GM19351 (cell line): ENCODE measurements around the gene SCN5A.

Source experiments
- ATAC-seq: cut with Tn5 transposase; IDR thresholded peaks from one replicate; pipeline ENCODE4 v1.9.1; 2021; ENCODE audit warnings: mild to moderate bottlenecking, moderate library complexity; ENCODE audit not compliant: unreplicated experiment

The SCN5A gene

GRCh38 chr3:38648024-38648658, 1.3 kb downstream of the SCN5A start:
- ATAC-seq: no peak

- no peak for ATAC-seq
These were observed 2.1 kb downstream of the SCN5A start for GRCh38 chr3:38647217-38647970.

GRCh38 chr3:38646630-38647029, 2.9 kb downstream of the SCN5A start:
- no peak for ATAC-seq

- ATAC-seq: no peak
These were observed 3.4 kb downstream of the SCN5A start for GRCh38 chr3:38646062-38646461.

- no peak for ATAC-seq
These were observed 3.9 kb downstream of the SCN5A start for GRCh38 chr3:38645601-38646000.

- no peak for ATAC-seq
These were observed 4.4 kb downstream of the SCN5A start for GRCh38 chr3:38645076-38645475.

GRCh38 chr3:38644662-38645053, 4.8 kb downstream of the SCN5A start:
- no peak for ATAC-seq

GRCh38 chr3:38644016-38644661, 5.3 kb downstream of the SCN5A start:
- no peak for ATAC-seq

GRCh38 chr3:38643592-38643991, 5.9 kb downstream of the SCN5A start:
- ATAC-seq: no peak

- no peak for ATAC-seq
These were observed 6.4 kb downstream of the SCN5A start for GRCh38 chr3:38643090-38643489.

GRCh38 chr3:38641461-38642110, 7.9 kb downstream of the SCN5A start:
- no peak for ATAC-seq

- ATAC-seq: no peak
These were observed 8.6 kb downstream of the SCN5A start for GRCh38 chr3:38640661-38641452.

GRCh38 chr3:38638354-38638753, 11.1 kb downstream of the SCN5A start:
- no peak for ATAC-seq

GRCh38 chr3:38637906-38638305, 11.6 kb downstream of the SCN5A start:
- ATAC-seq: no peak

GRCh38 chr3:38636881-38637280, 12.6 kb downstream of the SCN5A start:
- no peak for ATAC-seq

- no peak for ATAC-seq
These were observed 13.0 kb downstream of the SCN5A start for GRCh38 chr3:38636464-38636863.

- no peak for ATAC-seq
These were observed 15.4 kb downstream of the SCN5A start for GRCh38 chr3:38634111-38634510.

GRCh38 chr3:38632989-38633388, 16.5 kb downstream of the SCN5A start:
- ATAC-seq: no peak

- no peak for ATAC-seq
These were observed 18.9 kb downstream of the SCN5A start for GRCh38 chr3:38630606-38631005.

GRCh38 chr3:38630070-38630469, 19.4 kb downstream of the SCN5A start:
- ATAC-seq: no peak

- no peak for ATAC-seq
These were observed 20.7 kb downstream of the SCN5A start for GRCh38 chr3:38628835-38629234.
